Endothelial cell of umbilical vein (primary cell): Measurements from ENCODE around the gene GNAT1. TPM values are rescaled to one million over a fixed set of nuclear protein-coding genes. Genes with fewer than 3 reads are reported as not detected.

Source experiments
- BruUV-seq: library from RNA; stranded (reverse); fragments of 400-500 nt; replicated peaks from 2 replicates; lab custom pipeline; 2021; lab: Mats Ljungman, UMichigan
- CTCF ChIA-PET: fragments of 300-600, 350-600 bp; sonication (Branson Sonifier 250); formaldehyde crosslinking; loops from one replicate; lab custom pipeline; 2021; ENCODE audit warnings: antibody characterized with exemption, inconsistent platforms; lab: Charles Lee
- POLR2A ChIA-PET: fragments of 300-600, 350-600 bp; sonication (Branson Sonifier 250); formaldehyde crosslinking; loops from one replicate; lab custom pipeline; 2021; ENCODE audit warnings: antibody characterized with exemption, inconsistent platforms; lab: Charles Lee
- DNase-seq: peaks from one replicate; pipeline ENCODE4 v3.0.0-alpha.2; 2011; ENCODE audit warnings: low read depth, low spot score
- FAIRE-seq: peaks from 2 replicates; lab custom pipeline; 2011; peaks lifted over from hg19 to GRCh38; lab: Jason Lieb, UNC
- H2AFZ ChIP-seq: 2 replicates; pipeline ENCODE4 v1.6.0; 2012; ENCODE audit warnings: low read depth, low read length, control low read depth, inconsistent platforms
- H3K27ac ChIP-seq: 2 replicates; pipeline ENCODE4 v1.5.1; 2011; ENCODE audit warnings: low read depth, mild to moderate bottlenecking, control low read depth, low read length, moderate library complexity; ENCODE audit not compliant: insufficient read depth
- H3K27me3 ChIP-seq, 2 experiments: 2 replicates each; pipeline versions ENCODE4 v1.6.0 to v1.6.1; 2011; ENCODE audit warnings: low read length in 2 of 2, mixed read lengths in 1 of 2; ENCODE audit not compliant: control insufficient read depth in 2 of 2, insufficient read depth in 2 of 2
- H3K36me3 ChIP-seq, 2 experiments: 2 replicates in 1 of 2; 3 replicates in 1 of 2; pipeline ENCODE4 v1.5.1; 2011; ENCODE audit warnings: low read length in 2 of 2, mild to moderate bottlenecking in 1 of 2, moderate library complexity in 1 of 2; ENCODE audit not compliant: control insufficient read depth in 2 of 2, insufficient read depth in 2 of 2; ENCODE audit errors: extremely low read depth in 1 of 2
- H3K4me1 ChIP-seq: 3 replicates; pipeline ENCODE4 v1.5.1; 2011; ENCODE audit warnings: mild to moderate bottlenecking, low read length; ENCODE audit not compliant: control insufficient read depth, insufficient read depth; ENCODE audit errors: extremely low read depth
- H3K4me2 ChIP-seq: 2 replicates; pipeline ENCODE4 v1.6.1; 2011; ENCODE audit warnings: low read length, control low read depth, mixed read lengths; ENCODE audit not compliant: insufficient read depth
- H3K4me3 ChIP-seq, 3 experiments: fragments of 200-600 bp in 1 of 3; sonication (generic), shearing (Covaris generic) in 1 of 3; replicated peaks in 1 of 3; 2 replicates each; pipeline ENCODE4 v1.5.1; 2011 to 2016; ENCODE audit warnings: control low read depth in 3 of 3, low read length in 3 of 3, mild to moderate bottlenecking in 2 of 3, inconsistent platforms in 1 of 3, low read depth in 1 of 3, moderate library complexity in 1 of 3; ENCODE audit not compliant: insufficient read depth in 1 of 3
- H3K79me2 ChIP-seq: 2 replicates; pipeline ENCODE4 v1.6.0; 2012; ENCODE audit warnings: low read length, inconsistent platforms; ENCODE audit not compliant: control insufficient read depth, insufficient read depth
- H3K9ac ChIP-seq: replicated peaks from 2 replicates; pipeline ENCODE3; 2011; ENCODE audit warnings: low read length, control low read depth; ENCODE audit not compliant: insufficient read depth; ENCODE audit errors: extremely low read depth
- H3K9me1 ChIP-seq: replicated peaks from 3 replicates; pipeline ENCODE4 v1.6.0; 2011; ENCODE audit warnings: mild to moderate bottlenecking, low read length; ENCODE audit not compliant: control insufficient read depth, insufficient read depth; ENCODE audit errors: extremely low read depth
- H3K9me3 ChIP-seq: replicated peaks from 2 replicates; pipeline ENCODE4 v1.5.1; 2012; ENCODE audit warnings: low read length, inconsistent platforms; ENCODE audit not compliant: control insufficient read depth, insufficient read depth
- H4K20me1 ChIP-seq: replicated peaks from 2 replicates; pipeline ENCODE3; 2011; ENCODE audit warnings: mild to moderate bottlenecking, low read length; ENCODE audit not compliant: control insufficient read depth, insufficient read depth; ENCODE audit errors: extremely low read depth
- EZH2 ChIP-seq: IDR thresholded peaks from 2 replicates; pipeline ENCODE4 v1.6.1; 2012; ENCODE audit warnings: borderline replicate concordance, low read depth, mild to moderate bottlenecking, moderate library complexity, low read length, inconsistent platforms; ENCODE audit not compliant: severe bottlenecking
- FOS ChIP-seq: IDR thresholded peaks from 2 replicates; pipeline ENCODE4 v1.6.1; 2011; ENCODE audit warnings: mild to moderate bottlenecking, low read length, moderate library complexity, borderline replicate concordance; ENCODE audit not compliant: insufficient read depth
- GATA2 ChIP-seq: IDR thresholded peaks from 2 replicates; pipeline ENCODE4 v1.7.0; 2011; ENCODE audit warnings: low read depth, mild to moderate bottlenecking, moderate library complexity, mixed read lengths, low read length; ENCODE audit not compliant: insufficient read length, insufficient read depth
- JUN ChIP-seq: IDR thresholded peaks from 2 replicates; pipeline ENCODE4 v1.6.1; 2011; ENCODE audit warnings: borderline replicate concordance, low read depth; ENCODE audit not compliant: insufficient read length, insufficient read depth
- POLR2AphosphoS5 ChIP-seq: IDR thresholded peaks from 2 replicates; pipeline ENCODE4 v1.6.1; 2012; ENCODE audit warnings: low read depth, mild to moderate bottlenecking, control low read depth, low read length, moderate library complexity; ENCODE audit not compliant: insufficient read depth
- dilution Hi-C: fragments of 300-500 bp; cut with MboI; formaldehyde crosslinking; loops from one replicate; pipeline ENCODE4 v1.15.0; 2019; ENCODE audit warnings: low sequenced_read_pairs; ENCODE audit not compliant: extremely low pct_ligation_motif_present
- intact Hi-C: fragments of 100-400 bp; cut with micrococcal nuclease; formaldehyde crosslinking; loops from one replicate; pipeline ENCODE4 v1.10.0; 2022
- polyA plus RNA-seq, 4 experiments: library from polyadenylated mRNA; depleted of rRNA in 3 of 4; stranded (reverse) in 3 of 4; unstranded in 1 of 4; fragments of >200 nt; gene quantifications; 2 replicates each; pipeline versions ENCODE4 v1.2.1 to v1.2.3, GENCODE V29; 2011 to 2012; ENCODE audit warnings: missing spikeins in 1 of 4
- total RNA-seq: library from RNA; stranded (reverse); gene quantifications from 2 replicates; pipeline ENCODE4 v1.2.3, GENCODE V29; 2021
- TF ChIP-seq, protein P1 (sequence below), 2 donors: IDR thresholded peaks; 1 replicate in 1 of 2; 2 replicates in 1 of 2; pipeline ENCODE4 v1.5.1; 2011; ENCODE audit warnings: low read length in 2 of 2, mild to moderate bottlenecking in 2 of 2, moderate library complexity in 2 of 2, control low read depth in 1 of 2, inconsistent platforms in 1 of 2, low read depth in 1 of 2; ENCODE audit not compliant: insufficient read depth in 1 of 2; ENCODE audit errors: extremely low read depth in 1 of 2

Gene GNAT1
- total and polyA plus RNA-seq, 2 donors (not counting 3 experiments of a cell fraction or from before 2014, with no cell fraction given) = 0.77 TPM; not detected in 1

DNA sequence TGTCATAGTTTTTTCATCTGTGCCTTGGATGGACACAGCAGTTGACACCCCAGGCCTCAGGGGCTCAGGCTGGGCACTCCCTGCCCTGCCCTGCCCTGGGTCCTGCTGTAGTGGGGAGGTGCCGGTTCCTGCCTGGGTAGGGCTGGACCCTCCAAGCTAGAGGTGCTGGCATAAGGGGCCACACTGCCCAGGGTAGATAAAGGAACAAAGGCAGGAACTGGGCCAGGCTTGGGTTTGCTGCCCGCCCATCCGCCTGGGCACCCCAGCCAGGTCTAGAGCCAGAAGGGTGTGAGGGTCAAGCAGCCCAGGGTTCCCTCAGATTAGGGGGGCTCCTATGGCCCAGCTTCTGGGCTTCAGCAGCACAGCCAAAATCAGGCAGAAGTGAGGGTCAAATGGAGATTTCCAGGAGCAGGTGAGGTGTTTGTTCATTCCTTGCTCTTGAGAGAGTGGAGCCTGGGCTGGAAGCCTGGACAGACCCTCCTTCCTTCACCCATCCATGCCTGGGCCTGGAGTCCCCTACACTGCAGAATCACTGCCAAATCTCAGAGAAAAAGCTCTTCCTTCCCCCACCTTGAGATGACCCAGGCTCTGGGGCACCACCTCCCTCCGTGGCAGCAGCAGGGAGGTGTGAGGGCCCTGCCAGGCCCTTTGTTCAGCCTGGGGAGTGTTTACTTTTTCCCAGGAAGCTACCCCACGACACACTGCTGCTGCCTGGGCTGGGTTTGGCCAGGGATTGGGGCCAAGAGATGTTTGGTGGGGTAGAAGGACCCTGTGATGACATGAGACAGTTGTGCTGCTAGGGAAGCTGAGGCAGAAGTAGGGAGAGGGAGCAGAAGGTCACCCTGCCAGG, 29.2 kb upstream of the GNAT1 start:
- Histone ChIP-seq H2AFZ (no peak overlapping the region), H3K36me3 (peaks cover 0 to 9% of the 10 kb centered on the region in 2 experiments), H3K9me3 (no peaks in the 10 kb centered on the region), H3K9ac (peak overlapping the region; percentile 18), H3K4me2 (no peak overlapping the region), H3K79me2 (peaks cover 56% of the 10 kb centered on the region), H3K27me3 (no peaks in the 10 kb centered on the region), H3K4me3 (no peak overlapping the region), H3K27ac (peak overlapping the region; percentile 7), H3K4me1 (peaks cover 99% of the 10 kb centered on the region), H3K9me1 (no peaks in the 10 kb centered on the region), H4K20me1 (no peaks in the 10 kb centered on the region)
- DNase-seq (no peak), FAIRE-seq (no peak)
- intact Hi-C loops (no loop called here), dilution Hi-C loops (no loop called here)
- no TSS peak for BruUV-seq
- CTCF ChIA-PET = no interaction called here
- POLR2A ChIA-PET = interaction anchor here (0.6 kb wide), 1 partner anchor 12 kb away, joined by 3 read pairs; no protein-coding TSS in a partner anchor
- TF ChIP-seq JUN (no peak), EZH2 (no peak), GATA2 (no peak), POLR2AphosphoS5 (no peak), FOS (no peak)
- TF ChIP-seq, protein P1, sequence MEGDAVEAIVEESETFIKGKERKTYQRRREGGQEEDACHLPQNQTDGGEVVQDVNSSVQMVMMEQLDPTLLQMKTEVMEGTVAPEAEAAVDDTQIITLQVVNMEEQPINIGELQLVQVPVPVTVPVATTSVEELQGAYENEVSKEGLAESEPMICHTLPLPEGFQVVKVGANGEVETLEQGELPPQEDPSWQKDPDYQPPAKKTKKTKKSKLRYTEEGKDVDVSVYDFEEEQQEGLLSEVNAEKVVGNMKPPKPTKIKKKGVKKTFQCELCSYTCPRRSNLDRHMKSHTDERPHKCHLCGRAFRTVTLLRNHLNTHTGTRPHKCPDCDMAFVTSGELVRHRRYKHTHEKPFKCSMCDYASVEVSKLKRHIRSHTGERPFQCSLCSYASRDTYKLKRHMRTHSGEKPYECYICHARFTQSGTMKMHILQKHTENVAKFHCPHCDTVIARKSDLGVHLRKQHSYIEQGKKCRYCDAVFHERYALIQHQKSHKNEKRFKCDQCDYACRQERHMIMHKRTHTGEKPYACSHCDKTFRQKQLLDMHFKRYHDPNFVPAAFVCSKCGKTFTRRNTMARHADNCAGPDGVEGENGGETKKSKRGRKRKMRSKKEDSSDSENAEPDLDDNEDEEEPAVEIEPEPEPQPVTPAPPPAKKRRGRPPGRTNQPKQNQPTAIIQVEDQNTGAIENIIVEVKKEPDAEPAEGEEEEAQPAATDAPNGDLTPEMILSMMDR (IDR thresholded peaks at IDR 0.05; ENCODE audit: extremely low read depth in 1 of 2, insufficient read depth in 1 of 2, low read depth in 1 of 2, low read length in 2 of 2) = no peak
